HepG2 (cell line): ENCODE data around the gene NDOR1. TPM values are rescaled to one million over a fixed set of nuclear protein-coding genes. Genes with fewer than 3 reads are reported as not detected.

Experiments used
- ATAC-seq: fragments of 200-7000 bp; cut with Tn5 transposase; 3 replicates; pipeline ENCODE4 v1.9.1; 2020; ENCODE audit warnings: mild to moderate bottlenecking, moderate library complexity
- BruUV-seq: library from RNA; stranded (reverse); fragments of 400-500 nt; replicated peaks from 2 replicates; lab custom pipeline; 2021; lab: Mats Ljungman, UMichigan
- CTCF ChIA-PET: fragments of 300-600 bp; formaldehyde crosslinking; extraction: SDS; loops from one replicate; lab custom pipeline; 2021; ENCODE audit warnings: low total read pairs, inconsistent platforms, low intra/inter-chr PET ratio; lab: Yijun Ruan, JAX
- POLR2A ChIA-PET: fragments of 350-600 bp; sonication (Branson Sonifier 250); formaldehyde crosslinking; loops from one replicate; lab custom pipeline; 2020; ENCODE audit warnings: antibody characterized with exemption, inconsistent platforms; lab: Yijun Ruan, JAX
- DNase-seq: peaks from one replicate; pipeline ENCODE4 v3.0.0-alpha.2; 2015; ENCODE audit warnings: low spot score
- FAIRE-seq: peaks from 3 replicates; lab custom pipeline; 2011; peaks lifted over from hg19 to GRCh38; lab: Jason Lieb, UNC
- H2AFZ ChIP-seq: one replicate; pipeline ENCODE4 v1.6.1; 2011; ENCODE audit warnings: low read length, inconsistent platforms
- H3K27ac ChIP-seq: fragments of 300-600 bp; 3 replicates; pipeline ENCODE4 v1.8.0; 2011; ENCODE audit warnings: mixed run types, mild to moderate bottlenecking, mixed read lengths, low read length, inconsistent platforms; ENCODE audit not compliant: insufficient read depth; ENCODE audit errors: extremely low read length
- H3K27me3 ChIP-seq, 2 experiments: fragments of 200-600 bp in 1 of 2; 2 replicates in 1 of 2; 3 replicates in 1 of 2; pipeline versions ENCODE4 v1.6.0 to v1.8.0; 2011; ENCODE audit warnings: low read length in 2 of 2, mild to moderate bottlenecking in 2 of 2, moderate library complexity in 2 of 2, inconsistent platforms in 1 of 2; ENCODE audit not compliant: insufficient read depth in 2 of 2, control insufficient read depth in 1 of 2
- H3K36me3 ChIP-seq, 2 experiments: fragments of 200-600 bp in 1 of 2; replicated peaks in 1 of 2; 2 replicates in 1 of 2; 3 replicates in 1 of 2; pipeline versions ENCODE4 v1.5.1 to v1.8.0; 2011; ENCODE audit warnings: low read length in 2 of 2, inconsistent platforms in 1 of 2; ENCODE audit not compliant: insufficient read depth in 2 of 2, control insufficient read depth in 1 of 2
- H3K4me1 ChIP-seq: 2 replicates; pipeline ENCODE4 v1.5.1; 2012; ENCODE audit warnings: low read length, inconsistent platforms; ENCODE audit not compliant: insufficient read depth
- H3K4me2 ChIP-seq: 2 replicates; pipeline ENCODE4 v1.6.0; 2011; ENCODE audit warnings: low read depth, low read length, inconsistent platforms
- H3K4me3 ChIP-seq, 3 experiments: fragments of 200-600 bp in 1 of 3; sonication (generic), shearing (Covaris generic) in 1 of 3; replicated peaks in 1 of 3; 2 replicates each; pipeline ENCODE4 v1.5.1; 2011 to 2016; ENCODE audit warnings: low read length in 3 of 3, inconsistent platforms in 2 of 3, low read depth in 2 of 3, mild to moderate bottlenecking in 2 of 3, control low read depth in 1 of 3, mixed read lengths in 1 of 3; ENCODE audit not compliant: insufficient read depth in 1 of 3
- H3K79me2 ChIP-seq: one replicate; pipeline ENCODE4 v1.6.1; 2011; ENCODE audit warnings: low read length, inconsistent platforms; ENCODE audit not compliant: insufficient read depth
- H3K9ac ChIP-seq: 2 replicates; pipeline ENCODE4 v1.6.0; 2011; ENCODE audit warnings: mild to moderate bottlenecking, low read depth, low read length, inconsistent platforms; ENCODE audit not compliant: insufficient read depth
- H3K9me3 ChIP-seq: 2 replicates; pipeline ENCODE4 v1.5.1; 2012; ENCODE audit warnings: mild to moderate bottlenecking, low read length
- H4K20me1 ChIP-seq: 2 replicates; pipeline ENCODE4 v1.6.0; 2011; ENCODE audit warnings: inconsistent platforms, mild to moderate bottlenecking, low read length, moderate library complexity; ENCODE audit not compliant: insufficient read depth
- HBP1 ChIP-seq: IDR thresholded peaks from 2 replicates; pipeline ENCODE4 v1.6.1; 2016; ENCODE audit warnings: low read depth, control low read depth
- HINFP ChIP-seq: sonication (generic); formaldehyde crosslinking; IDR thresholded peaks from 2 replicates; pipeline ENCODE4 v1.4.0; 2020; ENCODE audit warnings: low read depth, mild to moderate bottlenecking, missing genetic modification reagents
- IKZF5 ChIP-seq: IDR thresholded peaks from 2 replicates; pipeline ENCODE4 v1.6.1; 2018; ENCODE audit warnings: missing genetic modification reagents, mild to moderate bottlenecking, missing compliant biosample characterization
- MTF2 ChIP-seq: sonication (generic); formaldehyde crosslinking; IDR thresholded peaks from 2 replicates; pipeline ENCODE4 v1.5.0; 2020; ENCODE audit warnings: missing genetic modification reagents, borderline replicate concordance
- NONO ChIP-seq, 2 experiments: fragments of 450-650 bp in 1 of 2; sonication (generic) in 1 of 2; formaldehyde crosslinking in 1 of 2; IDR thresholded peaks in 1 of 2; conservative IDR thresholded peaks in 1 of 2; 2 replicates each; pipeline versions ENCODE4 v1.6.1 to v1.8.0; 2017 to 2022; ENCODE audit warnings: mild to moderate bottlenecking in 1 of 2, missing genetic modification reagents in 1 of 2, moderate library complexity in 1 of 2
- RBFOX2 ChIP-seq: fragments of 200-400 bp; formaldehyde crosslinking; IDR thresholded peaks from 2 replicates; pipeline ENCODE4 v1.6.1; 2017; ENCODE audit warnings: low read depth, mild to moderate bottlenecking, low read length
- SP5 ChIP-seq: IDR thresholded peaks from 2 replicates; pipeline ENCODE4 v1.6.1; 2016; ENCODE audit warnings: low read depth, borderline replicate concordance
- ZBTB21 ChIP-seq: sonication (generic); formaldehyde crosslinking; IDR thresholded peaks from 2 replicates; pipeline ENCODE4 v1.4.0; 2020; ENCODE audit warnings: missing genetic modification reagents
- ZC3H4 ChIP-seq: sonication (generic); formaldehyde crosslinking; IDR thresholded peaks from 2 replicates; pipeline ENCODE4 v1.4.0; 2020; ENCODE audit warnings: missing genetic modification reagents, borderline replicate concordance
- ZNF468 ChIP-seq: sonication (generic); formaldehyde crosslinking; IDR thresholded peaks from 2 replicates; pipeline ENCODE4 v1.8.0; 2022; ENCODE audit warnings: mild to moderate bottlenecking, moderate library complexity, missing genetic modification reagents
- ZNF660 ChIP-seq: sonication (generic); formaldehyde crosslinking; IDR thresholded peaks from 2 replicates; pipeline ENCODE4 v1.5.1; 2020; ENCODE audit warnings: mild to moderate bottlenecking, low read depth, missing genetic modification reagents, borderline replicate concordance
- WGBS: methylation state at CpG from one replicate; pipeline ENCODE4 v1.1.6; 2017; ENCODE audit warnings: low lambda C conversion rate; 5-methylcytosine and 5-hydroxymethylcytosine counted together
- in situ Hi-C: cut with HindIII; loops from 2 replicates; pipeline ENCODE4 v1.10.0; 2017; ENCODE audit warnings: low pct_unique_long_range_greater_than_20kb; ENCODE audit not compliant: extremely low pct_ligation_motif_present
- intact Hi-C: fragments of 100-400 bp; cut with micrococcal nuclease; formaldehyde crosslinking; loops from one replicate; pipeline ENCODE4 v1.10.0; 2022; ENCODE audit not compliant: unreplicated experiment
- polyA plus RNA-seq, 8 experiments: library from polyadenylated mRNA; depleted of rRNA in 3 of 8; stranded (reverse) in 7 of 8; unstranded in 1 of 8; fragments of >200 nt; fragmentation: Illumina TruSeq in 4 of 8; extraction: Trizol in 4 of 8; gene quantifications; 2 replicates each; pipeline versions ENCODE4 v1.2.1 to v1.2.3, GENCODE V29; 2011 to 2016; ENCODE audit warnings: low read depth in 4 of 8, missing spikeins in 1 of 8, mixed read lengths in 1 of 8; ENCODE audit not compliant: insufficient read depth in 1 of 8
- total RNA-seq, 5 experiments: library from RNA; depleted of rRNA; stranded (reverse); fragments of >200 nt; fragmentation: Illumina TruSeq; extraction: Trizol; gene quantifications; 2 replicates each; pipeline ENCODE4 v1.2.3, GENCODE V29; 2016; ENCODE audit warnings: low read depth in 1 of 5

The NDOR1 gene
- total and polyA plus RNA-seq, 2 of the 13 experiments (the other 11 are each of a cell fraction or from before 2014, with no cell fraction given) = 3.6 to 8.7 TPM

DNA sequence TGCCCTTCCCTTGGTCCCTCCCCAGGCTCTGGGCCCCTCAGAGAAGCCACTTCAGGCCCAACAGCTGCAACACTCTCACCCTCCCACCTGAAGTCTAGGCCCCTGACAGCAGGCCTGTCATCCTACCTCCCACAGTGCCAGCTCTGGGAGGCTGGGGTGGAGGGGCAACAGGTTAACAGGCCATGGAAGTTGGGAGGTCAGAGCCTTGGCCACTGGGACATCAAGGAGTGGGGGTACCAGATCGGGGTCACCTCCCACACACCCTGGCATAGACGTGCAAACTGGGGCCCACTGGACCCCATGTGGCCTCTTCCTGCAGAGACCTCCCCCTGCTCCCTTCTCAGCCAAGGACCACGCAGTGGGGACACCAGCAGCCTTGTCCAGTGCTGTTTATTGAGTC lies 14.3 kb upstream of the NDOR1 start:
- peaks cover 9 to 14% of the 10 kb centered on the region in 2 experiments; a peak in 3 of 5 replicates for H3K36me3 ChIP-seq
- no peak overlapping the region for H2AFZ ChIP-seq
- TF ChIP-seq NONO (IDR thresholded peaks at IDR 0.05) (no peak), NONO (CRISPR knock-in tag; conservative IDR thresholded peaks at IDR 0.05) (0 out of 2 replicates have a peak, but pooled peaks have one; percentile 19), HBP1 (CRISPR knock-in tag) (no peak)
- TF ChIP-seq, all 625 proteins: peak for 1
- no TSS peak for BruUV-seq
- H3K27me3 ChIP-seq = no peaks in the 10 kb centered on the region
- intact Hi-C loops = no loop called here
- H3K4me2 ChIP-seq = no peak overlapping the region
- H3K27ac ChIP-seq = no peak overlapping the region
- in situ Hi-C loops = no loop called here
- H3K9me3 ChIP-seq = no peaks in the 10 kb centered on the region
- WGBS = 100% methylated on average over 1 of the region's 3 CpGs
- no peak for DNase-seq
- no peak for FAIRE-seq
- no peaks in the 10 kb centered on the region for H4K20me1 ChIP-seq
- no peak for ATAC-seq
- H3K9ac ChIP-seq = no peak overlapping the region
- POLR2A ChIA-PET = interaction anchor here (3.2 to 3.8 kb wide), 3 partner anchors 7 to 32 kb away, joined by 38 to 52 read pairs (median 47); partner anchors contain the start of genes RNF208 and TPRN
- H3K4me3 ChIP-seq = no peak overlapping the region
- CTCF ChIA-PET = interaction anchor here (0.9 kb wide), 1 partner anchor 36 kb away, joined by 3 read pairs; the partner anchor contains the start of gene RNF224
- peaks cover 47% of the 10 kb centered on the region for H3K4me1 ChIP-seq
- peaks cover 45% of the 10 kb centered on the region for H3K79me2 ChIP-seq

- intact Hi-C loops = no loop called here
- H3K36me3 ChIP-seq = peaks cover 9 to 14% of the 10 kb centered on the region in 2 experiments; a peak in 3 of 5 replicates
- no peak overlapping the region for H3K9ac ChIP-seq
- no TSS peak for BruUV-seq
- peaks cover 47% of the 10 kb centered on the region for H3K4me1 ChIP-seq
- no peak overlapping the region for H2AFZ ChIP-seq
- no peak overlapping the region for H3K4me2 ChIP-seq
- ChIA-PET CTCF (no interaction called here), POLR2A (interaction anchor here (1.1 to 1.9 kb wide), 2 partner anchors 9 to 31 kb away, joined by 5 to 6 read pairs; partner anchors contain the start of gene TPRN)
- WGBS = 97% methylated on average over 12 of the region's 22 CpGs
- ATAC-seq = no peak
- FAIRE-seq = no peak
- H3K27ac ChIP-seq = no peak overlapping the region
- H3K27me3 ChIP-seq = no peaks in the 10 kb centered on the region
- no peak overlapping the region for H3K4me3 ChIP-seq
- H3K79me2 ChIP-seq = peaks cover 43% of the 10 kb centered on the region
- H3K9me3 ChIP-seq = no peaks in the 10 kb centered on the region
- no peak for DNase-seq
- in situ Hi-C loops = no loop called here
- no peaks in the 10 kb centered on the region for H4K20me1 ChIP-seq
- TF ChIP-seq IKZF5 (CRISPR knock-in tag) = no peak
- TF ChIP-seq RBFOX2 = peak; percentile 57; the same call in 1 of the 2 replicates
- no peak for TF ChIP-seq SP5 (CRISPR knock-in tag)
- no peak for TF ChIP-seq ZC3H4 (CRISPR knock-in tag)
- TF ChIP-seq HINFP (CRISPR knock-in tag) = no peak
- no peak for TF ChIP-seq ZNF468 (CRISPR knock-in tag)
- no peak for TF ChIP-seq ZNF660 (CRISPR knock-in tag)
- no peak for TF ChIP-seq MTF2 (CRISPR knock-in tag)
- no peak for TF ChIP-seq ZBTB21 (CRISPR knock-in tag)
Observed at GRCh38 chr9:137191691-137192447, 13.6 kb upstream of the NDOR1 start.
